ENCODE data around the gene ITGB6. TPM values are rescaled to one million over a fixed set of nuclear protein-coding genes. Genes with fewer than 3 reads are reported as not detected.

The ITGB6 gene
- total and polyA plus RNA-seq, 2 donors from 2014 or later = 13.4 to 302 TPM

DNA sequence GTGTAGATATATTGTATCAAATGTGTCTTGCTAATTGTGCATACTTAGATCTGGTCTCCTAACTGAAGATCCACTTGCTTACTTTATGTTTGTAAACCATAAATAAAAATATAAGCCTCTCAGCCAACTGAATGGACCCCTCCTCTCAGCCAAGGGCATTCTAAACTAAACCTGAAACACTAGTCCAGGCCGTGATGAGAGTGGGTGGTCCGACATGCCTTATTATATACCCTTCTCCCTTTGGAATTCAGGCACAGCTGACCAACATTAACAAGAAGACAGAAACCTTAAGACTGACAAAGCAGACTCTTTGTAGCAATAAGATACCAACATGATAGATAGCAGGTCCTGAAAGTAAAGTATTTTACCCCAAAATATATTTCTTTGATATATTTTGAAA, 73.3 kb downstream of the ITGB6 start:
- H3K27me3 ChIP-seq (ENCODE audit: control insufficient read depth, insufficient read depth, low read length) = no peaks in the 10 kb centered on the region
- DNase-seq (no peak), FAIRE-seq (no peak)
- TF ChIP-seq, protein P1, sequence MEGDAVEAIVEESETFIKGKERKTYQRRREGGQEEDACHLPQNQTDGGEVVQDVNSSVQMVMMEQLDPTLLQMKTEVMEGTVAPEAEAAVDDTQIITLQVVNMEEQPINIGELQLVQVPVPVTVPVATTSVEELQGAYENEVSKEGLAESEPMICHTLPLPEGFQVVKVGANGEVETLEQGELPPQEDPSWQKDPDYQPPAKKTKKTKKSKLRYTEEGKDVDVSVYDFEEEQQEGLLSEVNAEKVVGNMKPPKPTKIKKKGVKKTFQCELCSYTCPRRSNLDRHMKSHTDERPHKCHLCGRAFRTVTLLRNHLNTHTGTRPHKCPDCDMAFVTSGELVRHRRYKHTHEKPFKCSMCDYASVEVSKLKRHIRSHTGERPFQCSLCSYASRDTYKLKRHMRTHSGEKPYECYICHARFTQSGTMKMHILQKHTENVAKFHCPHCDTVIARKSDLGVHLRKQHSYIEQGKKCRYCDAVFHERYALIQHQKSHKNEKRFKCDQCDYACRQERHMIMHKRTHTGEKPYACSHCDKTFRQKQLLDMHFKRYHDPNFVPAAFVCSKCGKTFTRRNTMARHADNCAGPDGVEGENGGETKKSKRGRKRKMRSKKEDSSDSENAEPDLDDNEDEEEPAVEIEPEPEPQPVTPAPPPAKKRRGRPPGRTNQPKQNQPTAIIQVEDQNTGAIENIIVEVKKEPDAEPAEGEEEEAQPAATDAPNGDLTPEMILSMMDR (IDR thresholded peaks at IDR 0.05; ENCODE audit: borderline replicate concordance, extremely low read depth, insufficient read depth) = no peak
- no peaks in the 10 kb centered on the region for H3K36me3 ChIP-seq (ENCODE audit: control insufficient read depth in 2 of 3, insufficient read depth in 3 of 3, low read length in 3 of 3)
- no peaks in the 10 kb centered on the region for H3K9me3 ChIP-seq (ENCODE audit: control insufficient read depth in 2 of 3, insufficient read depth in 1 of 3, low read length in 3 of 3)
- intact Hi-C loops (cut with DNase I) = no loop called here
- H3K9ac ChIP-seq (ENCODE audit: low read length in 3 of 3) = no peak overlapping the region
- H3K27ac ChIP-seq (ENCODE audit: low read depth in 2 of 2, low read length in 2 of 2) = no peak overlapping the region
- H3K4me1 ChIP-seq (ENCODE audit: control insufficient read depth in 2 of 3, insufficient read depth in 2 of 3, low read depth in 1 of 3, low read length in 3 of 3) = no peaks in the 10 kb centered on the region
- no peak overlapping the region for H3K4me3 ChIP-seq (ENCODE audit: low read length in 3 of 3)

DNA sequence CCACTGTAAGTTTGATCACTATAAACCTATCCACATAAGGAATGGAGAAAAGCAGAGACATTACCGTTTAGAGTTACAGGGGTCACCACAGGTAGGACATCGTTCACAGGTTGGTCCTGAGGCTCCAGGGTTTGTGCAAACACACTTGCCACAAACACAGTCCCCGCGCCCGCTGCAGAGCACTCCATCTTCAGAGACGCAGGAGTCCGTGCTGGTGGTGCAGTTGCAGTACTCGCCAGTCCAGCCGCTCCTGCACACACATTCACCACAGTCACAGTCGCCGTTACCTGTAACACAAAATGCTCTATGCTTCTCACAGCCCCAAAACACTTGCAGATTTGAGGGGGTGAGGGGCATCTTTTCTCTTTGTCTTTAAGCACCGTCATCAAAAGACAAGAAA, 73.8 kb downstream of the ITGB6 start:
- FAIRE-seq (no peak), DNase-seq (no peak)
- no peaks in the 10 kb centered on the region for H3K27me3 ChIP-seq (ENCODE audit: control insufficient read depth, insufficient read depth, low read length)
- no peak overlapping the region for H3K4me3 ChIP-seq (ENCODE audit: low read length in 3 of 3)
- TF ChIP-seq, protein P1 (IDR thresholded peaks at IDR 0.05; ENCODE audit: borderline replicate concordance, extremely low read depth, insufficient read depth) = no peak
- no peaks in the 10 kb centered on the region for H3K4me1 ChIP-seq (ENCODE audit: control insufficient read depth in 2 of 3, insufficient read depth in 2 of 3, low read depth in 1 of 3, low read length in 3 of 3)
- intact Hi-C loops (cut with DNase I) = no loop called here
- no peaks in the 10 kb centered on the region for H3K9me3 ChIP-seq (ENCODE audit: control insufficient read depth in 2 of 3, insufficient read depth in 1 of 3, low read length in 3 of 3)
- H3K36me3 ChIP-seq (ENCODE audit: control insufficient read depth in 2 of 3, insufficient read depth in 3 of 3, low read length in 3 of 3) = no peaks in the 10 kb centered on the region
- no peak overlapping the region for H3K27ac ChIP-seq (ENCODE audit: low read depth in 2 of 2, low read length in 2 of 2)
- no peak overlapping the region for H3K9ac ChIP-seq (ENCODE audit: low read length in 3 of 3)

DNA sequence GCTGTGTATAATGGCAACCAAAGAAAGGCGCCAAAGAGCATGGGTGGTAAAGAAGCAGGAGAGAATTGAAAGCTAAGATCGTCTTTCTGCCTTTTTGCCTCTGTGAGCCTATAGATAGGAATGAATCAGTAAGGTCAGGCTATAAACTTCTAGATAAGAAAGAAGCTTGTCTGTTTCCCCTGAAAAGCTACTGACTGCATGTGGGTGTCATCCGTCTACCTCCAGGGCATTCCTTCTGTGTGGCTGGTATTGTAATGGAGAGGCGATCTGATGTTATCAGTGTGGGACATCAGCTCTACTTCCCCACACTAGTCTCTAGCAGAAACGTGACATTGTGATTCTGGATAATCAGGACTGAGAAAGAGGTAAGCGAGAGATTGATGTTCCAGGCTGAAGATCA, 74.2 kb downstream of the ITGB6 start:
- Histone ChIP-seq H3K9me3 (ENCODE audit: control insufficient read depth in 2 of 3, insufficient read depth in 1 of 3, low read length in 3 of 3) (no peaks in the 10 kb centered on the region), H3K27me3 (ENCODE audit: control insufficient read depth, insufficient read depth, low read length) (no peaks in the 10 kb centered on the region), H3K4me1 (ENCODE audit: control insufficient read depth in 2 of 3, insufficient read depth in 2 of 3, low read depth in 1 of 3, low read length in 3 of 3) (no peaks in the 10 kb centered on the region), H3K9ac (ENCODE audit: low read length in 3 of 3) (no peak overlapping the region), H3K4me3 (ENCODE audit: low read length in 3 of 3) (no peak overlapping the region), H3K27ac (ENCODE audit: low read depth in 2 of 2, low read length in 2 of 2) (no peak overlapping the region), H3K36me3 (ENCODE audit: control insufficient read depth in 2 of 3, insufficient read depth in 3 of 3, low read length in 3 of 3) (no peaks in the 10 kb centered on the region)
- TF ChIP-seq, protein P1 (IDR thresholded peaks at IDR 0.05; ENCODE audit: borderline replicate concordance, extremely low read depth, insufficient read depth) = no peak
- intact Hi-C loops (cut with DNase I) = no loop called here
- DNase-seq = no peak
- no peak for FAIRE-seq

DNA sequence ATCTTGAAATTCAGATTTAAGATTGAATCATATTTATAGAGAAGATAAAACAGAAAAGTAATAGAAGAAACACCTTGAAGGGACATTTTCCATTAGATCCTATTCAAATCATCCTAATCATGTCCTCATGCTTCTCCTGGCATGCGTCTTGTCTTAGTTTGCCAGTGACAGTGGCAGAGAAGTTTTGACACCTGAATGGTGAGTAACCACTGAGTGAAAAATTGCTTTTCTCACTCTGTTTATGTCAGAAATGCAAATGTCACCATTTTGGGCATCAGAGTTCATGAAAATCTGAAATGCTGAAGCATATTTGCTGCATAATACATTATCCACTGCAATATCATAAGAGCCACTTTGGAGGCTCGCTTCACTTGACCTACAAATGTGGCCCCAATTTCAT, 74.7 kb downstream of the ITGB6 start:
- FAIRE-seq = no peak
- intact Hi-C loops (cut with DNase I) = no loop called here
- TF ChIP-seq, protein P1 (IDR thresholded peaks at IDR 0.05; ENCODE audit: borderline replicate concordance, extremely low read depth, insufficient read depth) = no peak
- Histone ChIP-seq H3K36me3 (ENCODE audit: control insufficient read depth in 2 of 3, insufficient read depth in 3 of 3, low read length in 3 of 3) (no peaks in the 10 kb centered on the region), H3K27ac (ENCODE audit: low read depth in 2 of 2, low read length in 2 of 2) (no peak overlapping the region), H3K27me3 (ENCODE audit: control insufficient read depth, insufficient read depth, low read length) (no peaks in the 10 kb centered on the region), H3K9ac (ENCODE audit: low read length in 3 of 3) (no peak overlapping the region), H3K4me3 (ENCODE audit: low read length in 3 of 3) (no peak overlapping the region), H3K4me1 (ENCODE audit: control insufficient read depth in 2 of 3, insufficient read depth in 2 of 3, low read depth in 1 of 3, low read length in 3 of 3) (no peaks in the 10 kb centered on the region), H3K9me3 (ENCODE audit: control insufficient read depth in 2 of 3, insufficient read depth in 1 of 3, low read length in 3 of 3) (no peaks in the 10 kb centered on the region)
- DNase-seq = no peak

Measured in kidney (tissue), 14 donors.